Measurements from ENCODE around the gene TMEM119. TPM values are rescaled to one million over a fixed set of nuclear protein-coding genes. Genes with fewer than 3 reads are reported as not detected.
"Not testable (repeated sequence)": the region's sequence is repeated elsewhere in the genome, so short reads cannot be mapped to it uniquely, and the experiment has no call there.

The TMEM119 gene
- total RNA-seq, 1 donor: 83.3 TPM

GRCh38 chr12:108560321-108560721 is 37.6 kb downstream of the TMEM119 start:
- peak; percentile 82 for DNase-seq (ENCODE audit: low read depth)
- TF ChIP-seq CTCF (IDR thresholded peaks at IDR 0.05; ENCODE audit: insufficient read depth, low read depth, low read length): no peak

GRCh38 chr12:108559748-108560147 is 38.1 kb downstream of the TMEM119 start:
- TF ChIP-seq CTCF (IDR thresholded peaks at IDR 0.05; ENCODE audit: insufficient read depth, low read depth, low read length): peak; percentile 16
- H3K4me3 ChIP-seq (ENCODE audit: low read depth, low read length): peak overlapping the region; percentile 97
- no peak for DNase-seq (ENCODE audit: low read depth)

More at GRCh38 chr12:108560321-108560721, 37.6 kb downstream of the TMEM119 start:
- peak overlapping the region; percentile 97 for H3K4me3 ChIP-seq (ENCODE audit: low read depth, low read length)

GRCh38 chr12:108559007-108559655 is 38.8 kb downstream of the TMEM119 start:
- no peak overlapping the region for H3K4me3 ChIP-seq (ENCODE audit: low read depth, low read length)
- TF ChIP-seq CTCF (IDR thresholded peaks at IDR 0.05; ENCODE audit: insufficient read depth, low read depth, low read length): no peak
- no peak for DNase-seq (ENCODE audit: low read depth)

GRCh38 chr12:108555383-108555782 is 42.5 kb downstream of the TMEM119 start:
- not testable (repeated sequence) for DNase-seq (ENCODE audit: low read depth); H3K4me3 ChIP-seq (ENCODE audit: low read depth, low read length)

GRCh38 chr12:108553799-108554198 is 44.1 kb downstream of the TMEM119 start:
- H3K4me3 ChIP-seq (ENCODE audit: low read depth, low read length): no peak overlapping the region

GRCh38 chr12:108551535-108551934 is 46.3 kb downstream of the TMEM119 start:
- no peak overlapping the region for H3K4me3 ChIP-seq (ENCODE audit: low read depth, low read length)
- peak; percentile 78 for DNase-seq (ENCODE audit: low read depth)
- TF ChIP-seq CTCF (IDR thresholded peaks at IDR 0.05; ENCODE audit: insufficient read depth, low read depth, low read length): no peak

More at GRCh38 chr12:108553799-108554198, 44.1 kb downstream of the TMEM119 start:
- TF ChIP-seq CTCF (IDR thresholded peaks at IDR 0.05; ENCODE audit: insufficient read depth, low read depth, low read length): no peak
- no peak for DNase-seq (ENCODE audit: low read depth)

- no peak overlapping the region for H3K4me3 ChIP-seq (ENCODE audit: low read depth, low read length)
- TF ChIP-seq CTCF (IDR thresholded peaks at IDR 0.05; ENCODE audit: insufficient read depth, low read depth, low read length): no peak
- DNase-seq (ENCODE audit: low read depth): no peak
These were observed 48.8 kb downstream of the TMEM119 start for GRCh38 chr12:108548954-108549521.
